8988T (cell line): ENCODE measurements around the gene HBM.
A peak's percentile ranks its signal among the peaks of the same experiment; 100 is the strongest.
"Not testable (repeated sequence)": the region's sequence is repeated elsewhere in the genome, so short reads cannot be mapped to it uniquely, and the experiment has no call there.

ENCODE experiments used
- DNase-seq: peaks from one replicate; pipeline ENCODE4 v3.0.0; 2011

Gene HBM

GRCh38 chr16:188674-189073 is 22.9 kb downstream of the HBM start:
- DNase-seq = peak; percentile 38

GRCh38 chr16:189604-190186 is 23.9 kb downstream of the HBM start:
- no peak for DNase-seq

- DNase-seq = no peak
Measured at GRCh38 chr16:191831-192230, 26.1 kb downstream of the HBM start.

GRCh38 chr16:192686-193085 is 26.9 kb downstream of the HBM start:
- DNase-seq = no peak

- DNase-seq = no peak
Measured at GRCh38 chr16:193441-193840, 27.7 kb downstream of the HBM start.

GRCh38 chr16:194516-194915 is 28.7 kb downstream of the HBM start:
- no peak for DNase-seq

GRCh38 chr16:200388-200787 is 34.6 kb downstream of the HBM start:
- DNase-seq = no peak

GRCh38 chr16:203246-203645 is 37.5 kb downstream of the HBM start:
- no peak for DNase-seq

- DNase-seq = not testable (repeated sequence)
Measured at GRCh38 chr16:204046-204445, 38.3 kb downstream of the HBM start.

- not testable (repeated sequence) for DNase-seq
Measured at GRCh38 chr16:209359-209758, 43.6 kb downstream of the HBM start.

GRCh38 chr16:211631-212180 is 45.9 kb downstream of the HBM start:
- not testable (repeated sequence) for DNase-seq

- no peak for DNase-seq
Measured at GRCh38 chr16:212999-213398, 47.2 kb downstream of the HBM start.
